ENCODE results near the gene DAGLA. TPM values are rescaled to one million over a fixed set of nuclear protein-coding genes. Genes with fewer than 3 reads are reported as not detected.

The DAGLA gene
- polyA plus RNA-seq, 1 donor: 3.2 TPM

- DNase-seq: no peak
These were observed 83.9 kb downstream of the DAGLA start for GRCh38 chr11:61763930-61764605.

- DNase-seq: no peak
These were observed 84.5 kb downstream of the DAGLA start for GRCh38 chr11:61764606-61765260.

- DNase-seq: no peak
These were observed 85.5 kb downstream of the DAGLA start for GRCh38 chr11:61765550-61766253.

- no peak for DNase-seq
These were observed 86.2 kb downstream of the DAGLA start for GRCh38 chr11:61766353-61766841.

GRCh38 chr11:61768376-61769076 lies 88.3 kb downstream of the DAGLA start:
- DNase-seq: no peak

GRCh38 chr11:61769169-61769920 lies 89.2 kb downstream of the DAGLA start:
- no peak for DNase-seq

GRCh38 chr11:61769946-61770683 lies 89.9 kb downstream of the DAGLA start:
- DNase-seq: no peak

- DNase-seq: no peak
These were observed 91.2 kb downstream of the DAGLA start for GRCh38 chr11:61771195-61771894.

- DNase-seq: peak; percentile 73
These were observed 91.8 kb downstream of the DAGLA start for GRCh38 chr11:61771985-61772455.

- no peak for DNase-seq
These were observed 93.2 kb downstream of the DAGLA start for GRCh38 chr11:61773356-61773755.

- DNase-seq: no peak
These were observed 93.6 kb downstream of the DAGLA start for GRCh38 chr11:61773809-61774208.

- DNase-seq: no peak
These were observed 94.2 kb downstream of the DAGLA start for GRCh38 chr11:61774411-61774810.

GRCh38 chr11:61775106-61775505 lies 94.9 kb downstream of the DAGLA start:
- DNase-seq: no peak

GRCh38 chr11:61775606-61776554 lies 95.7 kb downstream of the DAGLA start:
- DNase-seq: no peak

- no peak for DNase-seq
These were observed 96.4 kb downstream of the DAGLA start for GRCh38 chr11:61776561-61777075.

GRCh38 chr11:61777234-61778090 lies 97.3 kb downstream of the DAGLA start:
- DNase-seq: no peak

- no peak for DNase-seq
These were observed 98.2 kb downstream of the DAGLA start for GRCh38 chr11:61778357-61778886.

Measured in left kidney (tissue), 2 donors.